Lung (tissue), 12 donors: ENCODE results near the gene ERICH6. TPM values are rescaled to one million over a fixed set of nuclear protein-coding genes. Genes with fewer than 3 reads are reported as not detected.

Experiments
- ATAC-seq: fragments of 200-7000 bp; cut with Tn5 transposase; one replicate; pipeline ENCODE4 v1.9.1; 2020; ENCODE audit warnings: moderate number of reproducible peaks; ENCODE audit not compliant: insufficient read depth, low FRiP score
- DNase-seq, 3 donors: peaks; one replicate each; pipeline ENCODE4 v3.0.0-alpha.2; 2013 to 2017
- H3K27ac ChIP-seq, 2 donors: one replicate each; pipeline ENCODE4 v1.5.1; 2013; ENCODE audit warnings: mild to moderate bottlenecking in 2 of 2, moderate library complexity in 2 of 2, control low read depth in 1 of 2, inconsistent platforms in 1 of 2, low read depth in 1 of 2, low read length in 1 of 2
- H3K27me3 ChIP-seq, 3 donors: one replicate each; pipeline ENCODE4 v1.5.1; 2013; ENCODE audit warnings: low read length in 2 of 3; ENCODE audit not compliant: control insufficient read depth in 3 of 3, insufficient read depth in 3 of 3
- H3K36me3 ChIP-seq, 4 donors: one replicate each; pipeline ENCODE4 v1.5.1; 2013; ENCODE audit warnings: low read length in 4 of 4, mild to moderate bottlenecking in 1 of 4, moderate library complexity in 1 of 4; ENCODE audit not compliant: control insufficient read depth in 4 of 4, insufficient read depth in 4 of 4
- H3K4me1 ChIP-seq, 5 donors: one replicate each; pipeline ENCODE4 v1.5.1; 2013; ENCODE audit warnings: low read length in 5 of 5, mild to moderate bottlenecking in 2 of 5, moderate library complexity in 1 of 5; ENCODE audit not compliant: control insufficient read depth in 5 of 5, insufficient read depth in 5 of 5
- H3K4me3 ChIP-seq: one replicate; pipeline ENCODE4 v1.5.1; 2013; ENCODE audit warnings: mild to moderate bottlenecking, control low read depth, moderate library complexity
- H3K9ac ChIP-seq, 2 donors: one replicate each; pipeline ENCODE4 v1.5.1; 2013; ENCODE audit warnings: low read length in 2 of 2, control low read depth in 1 of 2; ENCODE audit not compliant: insufficient read depth in 1 of 2
- H3K9me3 ChIP-seq, 4 donors: one replicate each; pipeline ENCODE4 v1.5.1; 2013; ENCODE audit warnings: low read length in 3 of 4, mild to moderate bottlenecking in 1 of 4, moderate library complexity in 1 of 4; ENCODE audit not compliant: control insufficient read depth in 4 of 4, insufficient read depth in 3 of 4
- CTCF ChIP-seq: IDR thresholded peaks from 2 replicates; pipeline ENCODE4 v1.5.1; 2012; ENCODE audit warnings: mild to moderate bottlenecking; ENCODE audit errors: control extremely low read depth, extremely low read depth
- WGBS, 2 donors: extraction: QIAGEN DNeasy Blood & Tissue Kit; methylation state at CpG; one replicate each; pipeline ENCODE4 v1.1.7; 2013; 5-methylcytosine and 5-hydroxymethylcytosine counted together
- polyA plus RNA-seq, 2 donors: library from polyadenylated mRNA; stranded (reverse); fragments of 200-250 nt; gene quantifications; one replicate each; pipeline ENCODE4 v1.2.1, GENCODE V29; 2013
- total RNA-seq, 2 donors: library from RNA; depleted of rRNA in 1 of 2; stranded (reverse); fragments of >200 nt in 1 of 2; gene quantifications; one replicate each; pipeline ENCODE4 v1.2.1, GENCODE V29; 2014 to 2021
- donor health status: control.
- donor health status: control.
- donor health status: Bipolar disorder and iron deficiency.
- donor health status: healthy.
- donor health status: DM: yes; HTN: yes; CAD: no.

The ERICH6 gene
- total and polyA plus RNA-seq, 4 donors: 0.49 TPM; not detected in 3

- H3K4me1 ChIP-seq: no peaks in the 10 kb centered on the region
- WGBS, 2 donors: 59 to 68% methylated on average over 7 of the region's 7 CpGs
- no peak overlapping the region for H3K4me3 ChIP-seq
- DNase-seq: no peak
- H3K9ac ChIP-seq: no peak overlapping the region
- no peaks in the 10 kb centered on the region for H3K9me3 ChIP-seq
- no peak overlapping the region for H3K27ac ChIP-seq
- ATAC-seq: no peak
- no peak for TF ChIP-seq CTCF
- no peaks in the 10 kb centered on the region for H3K36me3 ChIP-seq
- no peaks in the 10 kb centered on the region for H3K27me3 ChIP-seq
These were observed 41.1 kb downstream of the ERICH6 start for GRCh38 chr3:150662410-150663200.

GRCh38 chr3:150656316-150656715 lies 47.4 kb downstream of the ERICH6 start:
- no peak overlapping the region for H3K27ac ChIP-seq
- H3K36me3 ChIP-seq: no peaks in the 10 kb centered on the region
- no peak overlapping the region for H3K4me3 ChIP-seq
- ATAC-seq (no peak), DNase-seq (no peak)
- TF ChIP-seq CTCF: no peak
- H3K4me1 ChIP-seq: no peaks in the 10 kb centered on the region
- H3K9me3 ChIP-seq: no peaks in the 10 kb centered on the region
- no peak overlapping the region for H3K9ac ChIP-seq
- peaks cover 0 to 2% (median 0%) of the 10 kb centered on the region in 3 donors for H3K27me3 ChIP-seq
- 41 to 72% methylated on average over 4 of the region's 4 CpGs for WGBS, 2 donors

GRCh38 chr3:150653110-150653561 lies 50.6 kb downstream of the ERICH6 start:
- 84 to 97% methylated on average over 4 of the region's 4 CpGs for WGBS, 2 donors
- H3K9ac ChIP-seq: no peak overlapping the region

More at GRCh38 chr3:150653110-150653561, 50.6 kb downstream of the ERICH6 start:
- ATAC-seq: no peak
- no peak overlapping the region for H3K27ac ChIP-seq
- no peak overlapping the region for H3K4me3 ChIP-seq
- no peak for TF ChIP-seq CTCF
- H3K4me1 ChIP-seq: no peaks in the 10 kb centered on the region
- DNase-seq: no peak
- no peaks in the 10 kb centered on the region for H3K9me3 ChIP-seq
- H3K27me3 ChIP-seq: peaks cover 0 to 2% (median 0%) of the 10 kb centered on the region in 3 donors
- no peaks in the 10 kb centered on the region for H3K36me3 ChIP-seq
